H1 (cell line): ENCODE results near the gene RRBP1. TPM values are rescaled to one million over a fixed set of nuclear protein-coding genes. Genes with fewer than 3 reads are reported as not detected.

ENCODE experiments used
- CBX8 ChIP-seq: fragments of 300-800, 300-1000 bp; sonication (generic); IDR thresholded peaks from 2 replicates; pipeline ENCODE4 v1.7.1; 2016; ENCODE audit warnings: low read depth, low read length, borderline replicate concordance
- CHD7 ChIP-seq: fragments of 300-600 bp; sonication (generic); IDR thresholded peaks from 2 replicates; pipeline ENCODE4 v1.7.1; 2012; ENCODE audit warnings: low read length, moderate library complexity, mild to moderate bottlenecking, inconsistent platforms; ENCODE audit not compliant: insufficient replicate concordance
- JUN ChIP-seq: IDR thresholded peaks from 2 replicates; pipeline ENCODE4 v1.6.1; 2011; ENCODE audit warnings: low read depth, mild to moderate bottlenecking, improper control_type of control experiment, low read length
- POU5F1 ChIP-seq: IDR thresholded peaks from 2 replicates; pipeline ENCODE4 v1.6.1; 2011; ENCODE audit warnings: low read depth, mild to moderate bottlenecking, low read length, moderate library complexity
- SRF ChIP-seq: IDR thresholded peaks from 2 replicates; pipeline ENCODE4 v1.6.1; 2011; ENCODE audit warnings: mild to moderate bottlenecking, low read depth, low read length, moderate library complexity
- SUZ12 ChIP-seq: fragments of 200-600 bp; sonication (generic); IDR thresholded peaks from 2 replicates; pipeline ENCODE4 v1.6.1; 2012; ENCODE audit warnings: mild to moderate bottlenecking, inconsistent platforms, low read length, moderate library complexity, mixed read lengths
- TAF7 ChIP-seq: optimal IDR thresholded peaks from 2 replicates; pipeline ENCODE3; 2011; ENCODE audit warnings: low read depth, mild to moderate bottlenecking, inconsistent platforms, low read length, moderate library complexity, borderline replicate concordance
- TBP ChIP-seq: IDR thresholded peaks from 2 replicates; pipeline ENCODE4 v1.6.1; 2011; ENCODE audit warnings: low read depth, low read length, improper control_type of control experiment
- TCF12 ChIP-seq: IDR thresholded peaks from 2 replicates; pipeline ENCODE4 v1.6.1; 2011; ENCODE audit warnings: low read depth, mild to moderate bottlenecking, low read length
- TEAD4 ChIP-seq: IDR thresholded peaks from 2 replicates; pipeline ENCODE4 v1.6.1; 2012; ENCODE audit warnings: low read depth, low read length, inconsistent platforms, mixed read lengths
- polyA plus RNA-seq, 7 experiments: library from polyadenylated mRNA; depleted of rRNA in 3 of 7; stranded (reverse) in 5 of 7; unstranded in 2 of 7; fragments of >200 nt in 5 of 7; fragments of 200-250 nt in 2 of 7; gene quantifications; 1 replicate in 5 of 7; 2 replicates in 1 of 7; 4 replicates in 1 of 7; pipeline versions ENCODE4 v1.2.1 to v1.2.3, GENCODE V29; 2011 to 2013; ENCODE audit warnings: missing spikeins in 2 of 7, mixed read lengths in 2 of 7
- total RNA-seq: library from RNA; stranded (reverse); fragmentation: NEBNext Ultra II Directional; extraction: Animal tissue kit (Norgen Biotek cat#: 25700); gene quantifications from 2 replicates; pipeline ENCODE4 v1.2.1, GENCODE V29; 2021

Gene RRBP1
- total and polyA plus RNA-seq, 2 of the 8 experiments (the other 6 are each of a cell fraction or from before 2014, with no cell fraction given) = 15.9 to 157 TPM

DNA sequence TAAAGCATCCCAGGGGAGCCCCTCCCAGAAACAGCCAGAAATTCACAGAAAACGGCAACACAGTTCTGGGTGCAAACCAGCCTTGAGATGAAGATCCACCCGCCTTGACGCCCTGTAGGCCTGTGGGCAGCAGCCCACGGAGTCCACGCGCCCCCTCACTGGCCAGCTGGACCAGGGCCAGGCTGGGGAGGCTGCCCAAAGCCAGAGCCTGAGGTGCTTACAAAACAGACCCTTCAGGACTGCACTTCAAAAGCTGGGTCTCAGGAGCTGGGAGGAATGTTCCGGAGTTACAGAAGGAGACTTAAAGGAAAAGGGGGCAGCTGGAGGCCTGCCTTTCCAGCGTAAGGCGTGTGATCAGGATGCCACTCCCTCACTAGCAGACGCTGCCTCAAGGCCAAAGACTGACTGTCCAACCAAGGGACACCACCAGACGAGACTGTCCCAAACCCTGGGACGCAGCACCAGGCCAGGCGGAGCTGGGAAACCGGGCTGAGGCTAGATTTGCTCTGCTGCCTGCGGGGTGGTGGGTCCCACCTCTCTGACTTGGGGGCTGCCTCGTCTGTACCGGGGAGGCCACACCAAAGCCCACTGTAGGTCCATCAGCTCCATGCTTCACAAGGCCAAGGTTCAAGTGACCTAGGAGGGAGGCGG, 48.1 kb downstream of the RRBP1 start (continued):
- TF ChIP-seq CHD7 (no peak), TBP (no peak), SRF (no peak), SUZ12 (no peak), TEAD4 (no peak), TAF7 (no peak), CBX8 (no peak), TCF12 (no peak), JUN (no peak), POU5F1 (no peak)
